HG02943 (cell line): Measurements from ENCODE around the gene TIMP4.
A peak's percentile ranks its signal among the peaks of the same experiment; 100 is the strongest.

ENCODE experiments used
- ATAC-seq: cut with Tn5 transposase; IDR thresholded peaks from one replicate; pipeline ENCODE4 v1.9.1; 2021; ENCODE audit warnings: mild to moderate bottlenecking, low read depth, moderate library complexity; ENCODE audit not compliant: unreplicated experiment

Gene TIMP4

GRCh38 chr3:12150112-12150511 is 8.6 kb downstream of the TIMP4 start:
- ATAC-seq: no peak

- no peak for ATAC-seq
Observed at GRCh38 chr3:12149029-12149428, 9.7 kb downstream of the TIMP4 start.

- ATAC-seq: no peak
Observed at GRCh38 chr3:12148183-12148940, 10.3 kb downstream of the TIMP4 start.

GRCh38 chr3:12147049-12147780 is 11.5 kb downstream of the TIMP4 start:
- no peak for ATAC-seq

- ATAC-seq: no peak
Observed at GRCh38 chr3:12143949-12144504, 14.7 kb downstream of the TIMP4 start.

- no peak for ATAC-seq
Observed at GRCh38 chr3:12142476-12142875, 16.2 kb downstream of the TIMP4 start.

- no peak for ATAC-seq
Observed at GRCh38 chr3:12141350-12141749, 17.4 kb downstream of the TIMP4 start.

- ATAC-seq: no peak
Observed at GRCh38 chr3:12139111-12139511, 19.6 kb downstream of the TIMP4 start.

GRCh38 chr3:12138044-12138443 is 20.7 kb downstream of the TIMP4 start:
- no peak for ATAC-seq

- ATAC-seq: no peak
Observed at GRCh38 chr3:12136371-12136770, 22.3 kb downstream of the TIMP4 start.

- peak; percentile 72 for ATAC-seq
Observed at GRCh38 chr3:12135029-12135657, 23.6 kb downstream of the TIMP4 start.

GRCh38 chr3:12132881-12133280 is 25.8 kb downstream of the TIMP4 start:
- no peak for ATAC-seq

- ATAC-seq: no peak
Observed at GRCh38 chr3:12131351-12132090, 27.2 kb downstream of the TIMP4 start.

- ATAC-seq: no peak
Observed at GRCh38 chr3:12127391-12127790, 31.3 kb downstream of the TIMP4 start.

GRCh38 chr3:12125772-12126171 is 32.9 kb downstream of the TIMP4 start:
- ATAC-seq: no peak

GRCh38 chr3:12121466-12121865 is 37.2 kb downstream of the TIMP4 start:
- no peak for ATAC-seq

GRCh38 chr3:12120374-12121140 is 38.2 kb downstream of the TIMP4 start:
- no peak for ATAC-seq

GRCh38 chr3:12117473-12117872 is 41.2 kb downstream of the TIMP4 start:
- ATAC-seq: no peak

GRCh38 chr3:12116870-12117269 is 41.8 kb downstream of the TIMP4 start:
- no peak for ATAC-seq

- ATAC-seq: no peak
Observed at GRCh38 chr3:12115849-12116248, 42.9 kb downstream of the TIMP4 start.
